ENCODE measurements around the gene IMP4.

DNA sequence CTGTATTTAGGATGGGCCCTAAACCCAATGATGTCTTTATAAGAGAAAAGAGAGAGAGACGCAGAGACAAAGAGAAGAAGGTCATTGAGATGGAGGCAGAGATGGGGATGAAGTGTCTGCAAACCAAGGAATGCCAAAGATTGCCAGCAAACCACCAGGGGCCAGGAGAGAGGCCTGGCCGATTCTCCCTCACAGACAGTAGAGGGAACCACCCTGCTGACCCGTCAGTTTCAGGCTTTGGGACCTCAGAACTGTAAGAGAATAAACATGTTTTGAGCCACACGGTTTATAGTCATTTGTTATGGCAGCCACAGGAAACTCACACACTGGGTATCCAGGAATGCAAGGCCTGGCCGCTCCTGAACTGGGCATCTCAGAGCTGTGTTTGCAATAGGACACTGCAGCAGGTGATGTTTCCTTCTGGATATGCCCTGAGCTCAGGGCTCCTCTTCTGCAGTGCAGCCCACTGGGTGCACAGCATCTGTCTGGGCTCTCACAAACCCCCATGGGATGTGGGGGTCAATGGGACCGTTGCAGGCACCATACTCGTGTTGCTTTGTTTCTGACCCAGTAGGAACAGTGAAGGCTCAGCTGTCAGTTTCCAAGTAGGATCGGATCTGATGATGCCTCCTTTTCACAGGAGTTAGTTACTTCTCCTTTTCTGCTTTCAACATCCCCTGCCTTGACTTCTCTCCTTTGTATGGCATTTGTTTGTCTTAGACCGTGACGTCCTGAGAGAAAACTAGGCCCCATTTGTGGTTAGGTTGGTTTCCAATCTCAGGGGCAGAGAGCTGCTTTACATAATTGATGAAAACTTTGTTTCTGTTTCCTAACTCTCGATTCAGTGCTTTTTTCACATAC, 34.0 kb downstream of the IMP4 start:
- TF ChIP-seq EGR1 (IDR thresholded peaks at IDR 0.05; ENCODE audit: low read depth in 2 of 2) (no peak), YY1 (IDR thresholded peaks at IDR 0.05) (no peak), HNF4G (IDR thresholded peaks at IDR 0.05) (no peak), TAF1 (conservative IDR thresholded peaks at IDR 0.05) (no peak)
- TF ChIP-seq, protein P1, sequence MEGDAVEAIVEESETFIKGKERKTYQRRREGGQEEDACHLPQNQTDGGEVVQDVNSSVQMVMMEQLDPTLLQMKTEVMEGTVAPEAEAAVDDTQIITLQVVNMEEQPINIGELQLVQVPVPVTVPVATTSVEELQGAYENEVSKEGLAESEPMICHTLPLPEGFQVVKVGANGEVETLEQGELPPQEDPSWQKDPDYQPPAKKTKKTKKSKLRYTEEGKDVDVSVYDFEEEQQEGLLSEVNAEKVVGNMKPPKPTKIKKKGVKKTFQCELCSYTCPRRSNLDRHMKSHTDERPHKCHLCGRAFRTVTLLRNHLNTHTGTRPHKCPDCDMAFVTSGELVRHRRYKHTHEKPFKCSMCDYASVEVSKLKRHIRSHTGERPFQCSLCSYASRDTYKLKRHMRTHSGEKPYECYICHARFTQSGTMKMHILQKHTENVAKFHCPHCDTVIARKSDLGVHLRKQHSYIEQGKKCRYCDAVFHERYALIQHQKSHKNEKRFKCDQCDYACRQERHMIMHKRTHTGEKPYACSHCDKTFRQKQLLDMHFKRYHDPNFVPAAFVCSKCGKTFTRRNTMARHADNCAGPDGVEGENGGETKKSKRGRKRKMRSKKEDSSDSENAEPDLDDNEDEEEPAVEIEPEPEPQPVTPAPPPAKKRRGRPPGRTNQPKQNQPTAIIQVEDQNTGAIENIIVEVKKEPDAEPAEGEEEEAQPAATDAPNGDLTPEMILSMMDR (IDR thresholded peaks at IDR 0.05; ENCODE audit: low read depth, low read length, missing input control) = no peak
